Type B pancreatic cell (in vitro differentiated cells): ENCODE results near the gene RXFP1. TPM values are rescaled to one million over a fixed set of nuclear protein-coding genes. Genes with fewer than 3 reads are reported as not detected.

ENCODE experiments used
- DNase-seq: peaks from one replicate; pipeline ENCODE4 v3.0.0; 2021; ENCODE audit warnings: mixed read lengths; ENCODE audit not compliant: unreplicated experiment; ENCODE audit errors: extremely low spot score
- H3K27ac Mint-ChIP-seq: 2 replicates; pipeline ENCODE4 v1.8.0; 2021; ENCODE audit warnings: mild to moderate bottlenecking, mixed read lengths
- H3K27me3 Mint-ChIP-seq: 2 replicates; pipeline ENCODE4 v1.8.0; 2021; ENCODE audit warnings: mixed read lengths
- H3K36me3 Mint-ChIP-seq: 2 replicates; pipeline ENCODE4 v1.8.0; 2021; ENCODE audit warnings: mixed read lengths
- H3K4me1 Mint-ChIP-seq: one replicate; pipeline ENCODE4 v1.8.0; 2021; ENCODE audit warnings: mixed read lengths; ENCODE audit not compliant: unreplicated experiment
- H3K4me3 Mint-ChIP-seq: 2 replicates; pipeline ENCODE4 v1.8.0; 2021; ENCODE audit warnings: mild to moderate bottlenecking, mixed read lengths
- H3K9me3 Mint-ChIP-seq: 2 replicates; pipeline ENCODE4 v1.8.0; 2021; ENCODE audit warnings: mixed read lengths
- CTCF ChIP-seq: fragments of 200-600 bp; sonication (generic); conservative IDR thresholded peaks from 2 replicates; pipeline ENCODE4 v1.5.0; 2021; ENCODE audit warnings: antibody characterized with exemption, mild to moderate bottlenecking
- long read RNA-seq: library from polyadenylated mRNA; unstranded; transcript quantifications from one replicate; pipeline ENCODE4 v2.0.0, GENCODE V29; 2020
- total RNA-seq: library from RNA; stranded (reverse); gene quantifications from 2 replicates; pipeline ENCODE4 v1.2.1, GENCODE V29; 2021; ENCODE audit warnings: low replicate concordance

The RXFP1 gene
- total RNA-seq, result 0.07 TPM in 1 of 2 replicates, not detected in the other
- long read RNA-seq, result 0 reads

DNA sequence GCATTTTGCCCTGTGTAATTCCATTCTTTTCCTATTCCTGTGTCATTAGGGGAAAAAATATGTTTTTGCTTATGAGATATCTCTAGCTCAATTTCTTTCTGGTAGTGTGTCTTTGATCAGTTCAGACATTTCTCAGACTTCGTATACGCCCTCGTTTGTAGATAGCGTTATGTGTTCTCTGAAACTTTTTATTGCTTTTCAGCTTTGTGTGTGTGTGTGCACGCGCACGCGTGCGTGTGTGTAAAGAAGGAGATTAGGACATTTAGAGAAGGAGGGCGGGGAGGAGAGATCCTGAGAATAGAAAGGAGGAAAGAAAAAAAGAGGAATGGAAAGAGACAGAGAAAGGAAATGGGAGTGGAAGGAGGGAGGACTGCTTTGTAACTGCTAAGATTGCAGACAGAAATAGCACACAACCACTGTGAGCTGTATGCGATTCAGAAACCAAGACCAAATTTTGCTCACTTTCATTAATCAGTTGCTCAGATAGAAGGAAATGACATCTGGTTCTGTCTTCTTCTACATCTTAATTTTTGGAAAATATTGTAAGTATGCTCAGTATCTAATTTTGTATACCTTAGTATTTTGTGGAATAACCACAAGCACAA, at the start of gene RXFP1:
TSS of gene RXFP1 (plus strand) at position 399 of the 605 bp plus-strand sequence. CDS start at position 494, 95 bp downstream.
- Mint-ChIP-seq H3K9me3 (no peaks in the 10 kb centered on the region), H3K4me3 (no peak within 1 kb of the TSS), H3K36me3 (no peaks in the 10 kb centered on the region), H3K27me3 (no peaks in the 10 kb centered on the region), H3K27ac (no peak within 1 kb of the TSS), H3K4me1 (no peaks in the 10 kb centered on the region)
- no peak for TF ChIP-seq CTCF
- DNase-seq, result no peak

DNA sequence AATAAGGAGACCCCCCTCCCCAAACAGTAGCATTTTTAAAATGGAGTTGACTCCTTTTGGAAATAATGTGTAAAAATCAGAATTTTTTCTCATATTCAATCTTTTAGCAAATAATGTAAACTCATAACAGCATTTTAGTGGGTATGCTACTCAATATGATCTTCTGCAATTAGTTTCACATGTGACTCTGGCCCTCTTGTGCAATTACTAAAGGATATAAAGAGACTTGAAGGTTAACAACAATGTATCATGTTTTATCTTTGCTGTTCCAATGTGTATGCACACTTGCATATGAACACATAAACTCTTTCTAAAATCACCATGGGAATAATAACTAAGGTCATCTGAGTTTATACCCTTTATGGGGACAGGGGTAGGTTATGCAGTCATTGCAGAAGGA, 39.9 kb upstream of the RXFP1 start:
- Mint-ChIP-seq H3K4me3 (no peak overlapping the region), H3K4me1 (no peaks in the 10 kb centered on the region), H3K36me3 (no peaks in the 10 kb centered on the region)

GRCh38 chr4:158484173-158484885, 37.4 kb upstream of the RXFP1 start:
- Mint-ChIP-seq H3K4me1 (no peaks in the 10 kb centered on the region), H3K27ac (no peak overlapping the region), H3K4me3 (no peak overlapping the region), H3K27me3 (peaks cover 3% of the 10 kb centered on the region), H3K36me3 (no peaks in the 10 kb centered on the region), H3K9me3 (no peaks in the 10 kb centered on the region)
- no peak for DNase-seq
- TF ChIP-seq CTCF, result no peak

More for the DNA sequence above, 39.9 kb upstream of the RXFP1 start:
- Mint-ChIP-seq H3K27ac (no peak overlapping the region), H3K27me3 (peaks cover 3% of the 10 kb centered on the region), H3K9me3 (no peaks in the 10 kb centered on the region)
- TF ChIP-seq CTCF, result no peak
- no peak for DNase-seq

DNA sequence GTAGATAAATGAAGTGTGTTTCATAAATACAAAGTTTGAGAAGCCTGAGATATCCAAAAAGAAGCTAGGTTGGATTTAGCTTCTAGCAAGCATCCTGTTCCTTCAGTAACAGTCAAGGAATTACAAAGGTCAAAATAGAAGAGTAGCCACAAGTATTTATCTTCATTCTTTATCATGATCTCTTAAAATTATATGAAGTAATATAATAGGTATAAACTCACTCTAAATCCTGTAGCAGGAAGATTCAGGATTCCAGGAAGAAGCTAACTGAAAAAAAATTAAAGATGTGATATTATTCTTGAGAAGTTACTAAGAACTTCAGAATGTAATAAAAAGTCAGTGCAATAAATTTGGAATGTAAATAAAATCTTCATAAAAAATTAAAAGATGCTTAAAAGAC, 31.1 kb upstream of the RXFP1 start:
- Mint-ChIP-seq H3K27me3 (no peaks in the 10 kb centered on the region), H3K4me3 (no peak overlapping the region), H3K9me3 (no peaks in the 10 kb centered on the region), H3K4me1 (no peaks in the 10 kb centered on the region), H3K27ac (no peak overlapping the region), H3K36me3 (no peaks in the 10 kb centered on the region)
- no peak for DNase-seq
- TF ChIP-seq CTCF, result no peak

- DNase-seq, result no peak
- no peak for TF ChIP-seq CTCF
Measured at GRCh38 chr4:158492391-158492790, 29.3 kb upstream of the RXFP1 start.

More at GRCh38 chr4:158492391-158492790, 29.3 kb upstream of the RXFP1 start:
- H3K27me3 Mint-ChIP-seq, result no peaks in the 10 kb centered on the region
- no peaks in the 10 kb centered on the region for H3K36me3 Mint-ChIP-seq
- no peaks in the 10 kb centered on the region for H3K4me1 Mint-ChIP-seq
- H3K27ac Mint-ChIP-seq, result no peak overlapping the region
- H3K4me3 Mint-ChIP-seq, result no peak overlapping the region
- no peaks in the 10 kb centered on the region for H3K9me3 Mint-ChIP-seq
